Measurements from ENCODE around the gene CCL24.
A peak's percentile ranks its signal among the peaks of the same experiment; 100 is the strongest.
"Not testable (repeated sequence)": the region's sequence is repeated elsewhere in the genome, so short reads cannot be mapped to it uniquely, and the experiment has no call there.

The CCL24 gene

GRCh38 chr7:75788154-75788847 is 25.3 kb downstream of the CCL24 start:
- not testable (repeated sequence) for H3K9me3 Mint-ChIP-seq; H3K4me3 Mint-ChIP-seq; ATAC-seq (ENCODE audit: low read depth); DNase-seq (ENCODE audit: low spot score in 2 of 2); H3K36me3 Mint-ChIP-seq; H3K4me1 Mint-ChIP-seq; H3K27ac Mint-ChIP-seq
- H3K27me3 Mint-ChIP-seq, result peaks cover 11% of the 10 kb centered on the region

- H3K4me3 Mint-ChIP-seq, H3K27ac Mint-ChIP-seq: not testable (repeated sequence)
These were observed 30.5 kb downstream of the CCL24 start for GRCh38 chr7:75783058-75783457.

GRCh38 chr7:75780647-75781273 is 32.8 kb downstream of the CCL24 start:
- H3K27me3 Mint-ChIP-seq, result peaks cover 23% of the 10 kb centered on the region
- not testable (repeated sequence) for H3K9me3 Mint-ChIP-seq; H3K27ac Mint-ChIP-seq; DNase-seq (ENCODE audit: low spot score in 2 of 2); ATAC-seq (ENCODE audit: low read depth); H3K4me3 Mint-ChIP-seq; H3K4me1 Mint-ChIP-seq; H3K36me3 Mint-ChIP-seq

More at GRCh38 chr7:75783058-75783457, 30.5 kb downstream of the CCL24 start:
- H3K27me3 Mint-ChIP-seq, result peaks cover 20% of the 10 kb centered on the region
- not testable (repeated sequence) for H3K4me1 Mint-ChIP-seq; H3K9me3 Mint-ChIP-seq; ATAC-seq (ENCODE audit: low read depth); H3K36me3 Mint-ChIP-seq; DNase-seq (ENCODE audit: low spot score in 2 of 2)

GRCh38 chr7:75779516-75779915 is 34.1 kb downstream of the CCL24 start:
- H3K9me3 Mint-ChIP-seq, H3K4me3 Mint-ChIP-seq, H3K4me1 Mint-ChIP-seq: not testable (repeated sequence)

GRCh38 chr7:75779035-75779434 is 34.6 kb downstream of the CCL24 start:
- not testable (repeated sequence) for H3K9me3 Mint-ChIP-seq; H3K4me1 Mint-ChIP-seq; H3K4me3 Mint-ChIP-seq; H3K27ac Mint-ChIP-seq; DNase-seq (ENCODE audit: low spot score in 2 of 2); ATAC-seq (ENCODE audit: low read depth); H3K36me3 Mint-ChIP-seq
- H3K27me3 Mint-ChIP-seq, result peaks cover 23% of the 10 kb centered on the region

More at GRCh38 chr7:75779516-75779915, 34.1 kb downstream of the CCL24 start:
- ATAC-seq (ENCODE audit: low read depth); H3K36me3 Mint-ChIP-seq; H3K27ac Mint-ChIP-seq; DNase-seq (ENCODE audit: low spot score in 2 of 2): not testable (repeated sequence)
- H3K27me3 Mint-ChIP-seq, result peaks cover 23% of the 10 kb centered on the region

- no peak overlapping the region for H3K27ac Mint-ChIP-seq
- peaks cover 16% of the 10 kb centered on the region for H3K27me3 Mint-ChIP-seq
- peaks cover 5% of the 10 kb centered on the region for H3K4me1 Mint-ChIP-seq
- H3K9me3 Mint-ChIP-seq, result peaks cover 2% of the 10 kb centered on the region
- ATAC-seq (ENCODE audit: low read depth) (peak; percentile 22), DNase-seq (ENCODE audit: low spot score in 2 of 2) (no peak)
- H3K36me3 Mint-ChIP-seq, result no peaks in the 10 kb centered on the region
- H3K4me3 Mint-ChIP-seq, result no peak overlapping the region
These were observed 37.2 kb downstream of the CCL24 start for GRCh38 chr7:75776295-75776971.

- not testable (repeated sequence) for H3K9me3 Mint-ChIP-seq; H3K27ac Mint-ChIP-seq; H3K36me3 Mint-ChIP-seq; ATAC-seq (ENCODE audit: low read depth); H3K4me1 Mint-ChIP-seq; DNase-seq (ENCODE audit: low spot score in 2 of 2); H3K4me3 Mint-ChIP-seq; H3K27me3 Mint-ChIP-seq
These were observed 39.6 kb downstream of the CCL24 start for GRCh38 chr7:75773958-75774357.

GRCh38 chr7:75772081-75773077 is 41.2 kb downstream of the CCL24 start, which contains the start of gene CCL26:
TSS of gene CCL26 (minus strand) at chr7:75772211. CDS start at chr7:75772176, 35 bp downstream.
- peaks cover 2% of the 10 kb centered on the region for H3K9me3 Mint-ChIP-seq
- ATAC-seq (ENCODE audit: low read depth), result no peak
- peaks cover 5% of the 10 kb centered on the region for H3K4me1 Mint-ChIP-seq
- no peak within 1 kb of the TSS for H3K27ac Mint-ChIP-seq
- no peaks in the 10 kb centered on the region for H3K36me3 Mint-ChIP-seq
- no peak within 1 kb of the TSS for H3K4me3 Mint-ChIP-seq
- peaks cover 5% of the 10 kb centered on the region for H3K27me3 Mint-ChIP-seq
- DNase-seq (ENCODE audit: low spot score in 2 of 2), result no peak

GRCh38 chr7:75771224-75771623 is 42.4 kb downstream of the CCL24 start:
- peaks cover under 1% of the 10 kb centered on the region for H3K9me3 Mint-ChIP-seq
- no peak overlapping the region for H3K27ac Mint-ChIP-seq
- H3K4me1 Mint-ChIP-seq, result peaks cover under 1% of the 10 kb centered on the region
- ATAC-seq (ENCODE audit: low read depth) (no peak), DNase-seq (ENCODE audit: low spot score in 2 of 2) (no peak)
- H3K27me3 Mint-ChIP-seq, result peaks cover 1% of the 10 kb centered on the region
- no peak overlapping the region for H3K4me3 Mint-ChIP-seq
- H3K36me3 Mint-ChIP-seq, result no peaks in the 10 kb centered on the region

GRCh38 chr7:75762350-75762917 is 51.2 kb downstream of the CCL24 start:
- DNase-seq (ENCODE audit: low spot score in 2 of 2) (peak in 1 of 2 donors; percentile 23), ATAC-seq (ENCODE audit: low read depth) (peak; percentile 87)
- H3K4me3 Mint-ChIP-seq, result no peak overlapping the region
- peaks cover 2% of the 10 kb centered on the region for H3K27me3 Mint-ChIP-seq
- H3K9me3 Mint-ChIP-seq, result no peaks in the 10 kb centered on the region
- H3K36me3 Mint-ChIP-seq, result no peaks in the 10 kb centered on the region
- H3K27ac Mint-ChIP-seq, result no peak overlapping the region
- peaks cover 7% of the 10 kb centered on the region for H3K4me1 Mint-ChIP-seq

- DNase-seq (ENCODE audit: low spot score in 2 of 2); H3K4me1 Mint-ChIP-seq; ATAC-seq (ENCODE audit: low read depth); H3K36me3 Mint-ChIP-seq; H3K9me3 Mint-ChIP-seq; H3K27ac Mint-ChIP-seq; H3K27me3 Mint-ChIP-seq; H3K4me3 Mint-ChIP-seq: not testable (repeated sequence)
These were observed 51.8 kb downstream of the CCL24 start for GRCh38 chr7:75761801-75762200.
